Ovary (tissue), 9 donors: ENCODE results near the gene RYR2. TPM values are rescaled to one million over a fixed set of nuclear protein-coding genes. Genes with fewer than 3 reads are reported as not detected.

Experiments
- DNase-seq, 5 donors: peaks; one replicate each; pipeline ENCODE4 v3.0.0-alpha.2; 2019 to 2020
- H3K27ac ChIP-seq, 2 donors: fragments of 200-600 bp; one replicate each; pipeline versions ENCODE4 v1.5.1 to v1.8.0; 2019 to 2022
- H3K27me3 ChIP-seq: fragments of 200-600 bp; one replicate; pipeline ENCODE4 v1.8.0; 2022
- H3K36me3 ChIP-seq: fragments of 200-600 bp; sonication (generic); one replicate; pipeline ENCODE4 v1.5.1; 2019
- H3K4me1 ChIP-seq: one replicate; pipeline ENCODE4 v1.8.1; 2013; ENCODE audit warnings: mild to moderate bottlenecking, moderate library complexity; ENCODE audit not compliant: insufficient read depth
- H3K4me3 ChIP-seq: fragments of 200-600 bp; sonication (generic); one replicate; pipeline ENCODE4 v1.5.1; 2017
- H3K9me3 ChIP-seq, 2 donors: fragments of 200-600 bp in 1 of 2; sonication (generic) in 1 of 2; one replicate each; pipeline versions ENCODE4 v1.5.1 to v1.8.1; 2013 to 2019; ENCODE audit warnings: mild to moderate bottlenecking in 1 of 2, moderate library complexity in 1 of 2
- EP300 ChIP-seq: sonication (generic); formaldehyde crosslinking; IDR thresholded peaks from one replicate; pipeline ENCODE4 v1.6.1; 2017; ENCODE audit warnings: antibody characterized with exemption
- POLR2A ChIP-seq: fragments of 450-650 bp; IDR thresholded peaks from one replicate; pipeline ENCODE4 v1.6.1; 2017; ENCODE audit warnings: antibody characterized with exemption, mild to moderate bottlenecking, moderate library complexity
- WGBS, 3 donors: extraction: QIAGEN DNeasy Blood & Tissue Kit in 1 of 3; methylation state at CpG; one replicate each; pipeline versions ENCODE4 v1.1.5 to v1.1.7; 2013 to 2017; 5-methylcytosine and 5-hydroxymethylcytosine counted together
- intact Hi-C, 4 donors: fragments of 100-400 bp; cut with DNase I; formaldehyde crosslinking; loops; one replicate each; pipeline versions ENCODE4 v1.11.0 to v1.15.1; 2022 to 2023
- polyA plus RNA-seq, 2 donors: library from polyadenylated mRNA; stranded (reverse); fragments of 200-250 nt in 1 of 2; fragments of 350-450 nt in 1 of 2; fragmentation: Illumina TruSeq in 1 of 2; extraction: RNeasy Lipid Tissue Mini Kit (QIAGEN cat#74804) in 1 of 2; gene quantifications; one replicate each; pipeline ENCODE4 v1.2.3, GENCODE V29; 2013 to 2014
- total RNA-seq, 7 donors: library from RNA; depleted of rRNA in 2 of 7; stranded (reverse); fragments of >200 nt in 2 of 7; fragmentation: NEBNext Ultra II Directional in 3 of 7; extraction: Animal tissue kit (Norgen Biotek cat#: 25700) in 3 of 7; gene quantifications; one replicate each; pipeline versions ENCODE4 v1.1.0 to v1.2.4, GENCODE V29; 2016 to 2023
- TF ChIP-seq, protein P1 (sequence below), 3 donors: fragments of 450-650 bp in 2 of 3; fragments of 200-600 bp in 1 of 3; IDR thresholded peaks; one replicate each; pipeline versions ENCODE4 v1.5.1 to v1.8.0; 2016 to 2022; ENCODE audit warnings: antibody characterized with exemption in 3 of 3, mild to moderate bottlenecking in 1 of 3
- donor health status: DM: no; HTN: no; CAD: no; lungs with moderate emphysema.
- donor health status: DM: no; HTN: no; CAD: no.
- donor health status: Bipolar disorder and iron deficiency.
- donor health status: DM: yes; HTN: yes; CAD: no.
- donor health status: DM: no; HTN: no; CAD: no.
- donor health status: DM: yes; HTN: yes; CAD: no.

RYR2 gene
- total and polyA plus RNA-seq, 9 donors, result 3.0 to 13.8 (median 5.4) TPM

DNA sequence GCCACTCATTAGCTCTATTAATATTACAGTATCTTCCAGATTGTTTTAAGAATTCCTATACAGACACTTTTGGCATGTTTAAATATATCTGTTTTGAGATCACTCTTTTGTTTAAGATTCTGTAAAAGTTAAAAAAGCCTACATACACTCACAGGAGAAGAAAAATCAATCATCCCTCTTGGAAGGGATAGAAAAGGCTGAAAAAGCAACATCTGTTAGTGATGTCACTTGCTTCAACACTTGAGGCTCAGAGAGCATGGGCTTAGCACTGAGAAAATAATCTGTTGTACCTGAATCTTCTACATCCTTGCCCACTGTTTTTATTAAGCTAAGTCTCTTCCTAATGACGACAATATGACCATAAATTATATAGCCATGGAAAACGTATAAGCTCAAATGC, 721.8 kb downstream of the RYR2 start:
- no peaks in the 10 kb centered on the region for H3K27me3 ChIP-seq
- TF ChIP-seq, protein P1, sequence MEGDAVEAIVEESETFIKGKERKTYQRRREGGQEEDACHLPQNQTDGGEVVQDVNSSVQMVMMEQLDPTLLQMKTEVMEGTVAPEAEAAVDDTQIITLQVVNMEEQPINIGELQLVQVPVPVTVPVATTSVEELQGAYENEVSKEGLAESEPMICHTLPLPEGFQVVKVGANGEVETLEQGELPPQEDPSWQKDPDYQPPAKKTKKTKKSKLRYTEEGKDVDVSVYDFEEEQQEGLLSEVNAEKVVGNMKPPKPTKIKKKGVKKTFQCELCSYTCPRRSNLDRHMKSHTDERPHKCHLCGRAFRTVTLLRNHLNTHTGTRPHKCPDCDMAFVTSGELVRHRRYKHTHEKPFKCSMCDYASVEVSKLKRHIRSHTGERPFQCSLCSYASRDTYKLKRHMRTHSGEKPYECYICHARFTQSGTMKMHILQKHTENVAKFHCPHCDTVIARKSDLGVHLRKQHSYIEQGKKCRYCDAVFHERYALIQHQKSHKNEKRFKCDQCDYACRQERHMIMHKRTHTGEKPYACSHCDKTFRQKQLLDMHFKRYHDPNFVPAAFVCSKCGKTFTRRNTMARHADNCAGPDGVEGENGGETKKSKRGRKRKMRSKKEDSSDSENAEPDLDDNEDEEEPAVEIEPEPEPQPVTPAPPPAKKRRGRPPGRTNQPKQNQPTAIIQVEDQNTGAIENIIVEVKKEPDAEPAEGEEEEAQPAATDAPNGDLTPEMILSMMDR (IDR thresholded peaks at IDR 0.05), result no peak
- TF ChIP-seq EP300 (no peak), POLR2A (no peak)
- H3K4me1 ChIP-seq, result no peaks in the 10 kb centered on the region
- WGBS, 3 donors, result 60 to 87% (median 67%) methylated on average over 2 of the region's 2 CpGs
- H3K27ac ChIP-seq, result no peak overlapping the region
- intact Hi-C loops, result no loop called here
- no peaks in the 10 kb centered on the region for H3K9me3 ChIP-seq
- H3K4me3 ChIP-seq, result no peak overlapping the region
- DNase-seq, result no peak
- H3K36me3 ChIP-seq, result no peaks in the 10 kb centered on the region

DNA sequence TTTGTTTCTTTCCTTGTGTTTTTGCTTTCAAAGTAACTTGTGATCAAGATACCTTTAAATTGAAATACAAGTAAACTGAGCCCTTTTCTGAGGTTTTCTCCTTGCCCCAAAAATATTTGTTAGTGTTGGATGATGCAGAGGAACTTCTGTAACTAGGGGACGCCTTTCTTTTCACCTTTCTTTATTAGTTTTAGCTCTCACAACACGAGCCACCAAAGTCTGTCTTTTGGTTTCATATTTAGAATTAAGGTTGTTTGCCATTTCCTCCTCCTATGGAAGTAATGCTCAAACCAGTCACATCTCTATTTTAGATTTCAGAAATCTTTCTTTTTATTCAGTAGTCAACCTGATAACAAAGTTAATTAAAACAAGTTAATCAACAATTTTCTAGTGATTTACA, 727.9 kb downstream of the RYR2 start:
- no peaks in the 10 kb centered on the region for H3K9me3 ChIP-seq
- intact Hi-C loops, result no loop called here
- WGBS, 3 donors, result 81 to 93% (median 84%) methylated on average over 2 of the region's 2 CpGs
- H3K27ac ChIP-seq, result no peak overlapping the region
- no peak for DNase-seq
- no peaks in the 10 kb centered on the region for H3K4me1 ChIP-seq
- no peak overlapping the region for H3K4me3 ChIP-seq
- no peak for TF ChIP-seq EP300
- TF ChIP-seq, protein P1 (IDR thresholded peaks at IDR 0.05), result no peak
- no peak for TF ChIP-seq POLR2A
- H3K36me3 ChIP-seq, result no peaks in the 10 kb centered on the region
- no peaks in the 10 kb centered on the region for H3K27me3 ChIP-seq

DNA sequence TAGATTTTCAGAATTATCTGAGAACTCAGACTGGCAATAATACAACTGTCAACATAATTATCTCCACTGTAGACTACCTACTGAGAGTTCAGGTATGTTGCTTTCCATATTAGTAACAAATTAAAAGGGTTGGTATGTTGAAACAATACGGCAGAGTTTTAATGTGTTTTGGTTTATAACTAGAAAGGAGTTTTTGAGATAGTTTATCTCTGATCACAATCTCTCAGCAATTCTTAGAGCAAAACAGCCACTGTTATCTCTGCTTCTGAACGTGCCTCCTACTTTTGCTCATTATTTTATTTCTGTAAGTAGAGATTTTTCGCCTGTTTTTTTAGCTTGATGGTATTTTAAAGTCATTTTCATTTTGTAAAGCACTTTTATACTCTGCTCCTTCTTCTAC, 730.0 kb downstream of the RYR2 start:
- Histone ChIP-seq H3K4me1 (no peaks in the 10 kb centered on the region), H3K27me3 (no peaks in the 10 kb centered on the region), H3K27ac (no peak overlapping the region), H3K36me3 (no peaks in the 10 kb centered on the region), H3K4me3 (no peak overlapping the region), H3K9me3 (no peaks in the 10 kb centered on the region)
- TF ChIP-seq, protein P1 (IDR thresholded peaks at IDR 0.05), result no peak
- TF ChIP-seq POLR2A (no peak), EP300 (no peak)
- DNase-seq, result no peak
- intact Hi-C loops, result no loop called here
- 69 to 77% (median 73%) methylated on average over 3 of the region's 3 CpGs for WGBS, 3 donors

DNA sequence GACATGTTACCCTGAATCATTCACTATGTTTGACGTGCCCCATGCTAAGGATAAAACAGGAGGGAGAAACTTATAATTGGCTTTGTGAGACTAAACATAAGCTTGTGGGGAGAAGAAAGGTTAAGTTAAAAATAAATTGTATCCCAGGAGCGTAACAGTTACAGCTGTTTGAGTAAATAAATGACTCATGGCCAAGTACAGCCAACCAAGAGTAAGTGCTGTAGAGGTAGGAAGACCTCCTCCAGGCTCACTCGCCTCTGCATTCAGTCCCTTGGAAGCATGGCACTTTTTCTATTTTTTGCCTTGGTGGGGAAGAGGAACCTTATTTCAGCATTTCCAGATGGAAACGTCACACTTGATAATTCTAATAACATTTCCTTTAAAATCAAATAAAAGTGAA, 732.3 kb downstream of the RYR2 start:
- Histone ChIP-seq H3K36me3 (no peaks in the 10 kb centered on the region), H3K4me3 (no peak overlapping the region), H3K27ac (no peak overlapping the region), H3K9me3 (no peaks in the 10 kb centered on the region), H3K4me1 (no peaks in the 10 kb centered on the region), H3K27me3 (no peaks in the 10 kb centered on the region)
- intact Hi-C loops, result no loop called here
- WGBS, 3 donors, result 54 to 71% (median 67%) methylated on average over 4 of the region's 4 CpGs
- TF ChIP-seq, protein P1 (IDR thresholded peaks at IDR 0.05), result no peak
- TF ChIP-seq EP300, result no peak
- TF ChIP-seq POLR2A, result no peak
- no peak for DNase-seq

DNA sequence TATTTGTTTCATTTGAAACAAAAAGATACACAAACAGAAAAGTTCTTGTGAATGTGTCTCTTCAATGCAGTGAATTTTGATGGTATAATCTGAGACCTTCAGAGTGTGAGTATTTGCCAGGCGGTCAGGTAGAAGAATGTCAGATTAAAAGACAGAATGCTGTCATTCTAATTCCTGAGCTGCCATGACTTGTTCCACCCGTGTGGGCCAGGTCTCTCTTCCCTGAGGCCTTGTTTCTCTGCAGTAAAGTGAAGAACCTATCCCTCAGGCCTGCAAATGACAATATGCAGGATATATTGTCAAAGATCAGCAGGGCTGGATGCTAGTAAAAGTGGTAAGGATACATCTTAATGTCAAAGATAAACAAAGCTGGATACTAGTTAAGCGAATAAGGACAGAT, 737.4 kb downstream of the RYR2 start:
- Histone ChIP-seq H3K4me3 (no peak overlapping the region), H3K27ac (no peak overlapping the region), H3K4me1 (no peaks in the 10 kb centered on the region), H3K27me3 (no peaks in the 10 kb centered on the region), H3K36me3 (no peaks in the 10 kb centered on the region), H3K9me3 (no peaks in the 10 kb centered on the region)
- DNase-seq, result no peak
- WGBS, 3 donors, result 83 to 85% (median 85%) methylated on average over 3 of the region's 3 CpGs
- intact Hi-C loops, result loop anchor here in 1 of 4 donors (2.0 kb wide), 1 partner anchor 41 kb away; no protein-coding TSS in a partner anchor
- TF ChIP-seq POLR2A (no peak), EP300 (no peak)
- TF ChIP-seq, protein P1 (IDR thresholded peaks at IDR 0.05), result no peak
